Lower lobe of right lung (tissue), 2 donors: ENCODE results near the gene ZNF496. TPM values are rescaled to one million over a fixed set of nuclear protein-coding genes. Genes with fewer than 3 reads are reported as not detected.
"Not testable (repeated sequence)": the region's sequence is repeated elsewhere in the genome, so short reads cannot be mapped to it uniquely, and the experiment has no call there.

ENCODE experiments used
- ATAC-seq, 2 donors: fragments of 200-7000 bp; cut with Tn5 transposase; one replicate each; pipeline ENCODE4 v1.9.1; 2020 to 2022; ENCODE audit warnings: mild to moderate bottlenecking in 2 of 2, moderate library complexity in 2 of 2
- DNase-seq: peaks from one replicate; pipeline ENCODE4 v3.0.0-alpha.2; 2020
- H3K27ac ChIP-seq: fragments of 200-600 bp; one replicate; pipeline ENCODE4 v1.8.0; 2022
- H3K27me3 ChIP-seq: fragments of 200-600 bp; one replicate; pipeline ENCODE4 v1.8.0; 2022; ENCODE audit warnings: low read depth
- H3K36me3 ChIP-seq: fragments of 200-600 bp; one replicate; pipeline ENCODE4 v1.8.0; 2022; ENCODE audit warnings: mild to moderate bottlenecking
- H3K4me1 ChIP-seq: fragments of 200-600 bp; one replicate; pipeline ENCODE4 v1.8.0; 2022
- H3K4me3 ChIP-seq: fragments of 200-600 bp; one replicate; pipeline ENCODE4 v1.8.0; 2022; ENCODE audit warnings: mild to moderate bottlenecking
- H3K9me3 ChIP-seq: fragments of 200-600 bp; one replicate; pipeline ENCODE4 v1.8.0; 2022
- intact Hi-C: fragments of 100-400 bp; cut with DNase I; formaldehyde crosslinking; loops from one replicate; pipeline ENCODE4 v1.11.0; 2022
- total RNA-seq: library from RNA; stranded (reverse); fragmentation: NEBNext Ultra II Directional; extraction: Animal tissue kit (Norgen Biotek cat#: 25700); gene quantifications from one replicate; pipeline ENCODE4 v1.2.1, GENCODE V29; 2021
- TF ChIP-seq, protein P1 (sequence below): fragments of 200-600 bp; IDR thresholded peaks from one replicate; pipeline ENCODE4 v1.8.0; 2022; ENCODE audit warnings: antibody characterized with exemption, mild to moderate bottlenecking
- donor health status: DM: no; HTN: yes; CAD: no; lungs with severe emphysema.

ZNF496 gene
- total RNA-seq, 1 donor from 2014 or later, result 16.9 TPM

DNA sequence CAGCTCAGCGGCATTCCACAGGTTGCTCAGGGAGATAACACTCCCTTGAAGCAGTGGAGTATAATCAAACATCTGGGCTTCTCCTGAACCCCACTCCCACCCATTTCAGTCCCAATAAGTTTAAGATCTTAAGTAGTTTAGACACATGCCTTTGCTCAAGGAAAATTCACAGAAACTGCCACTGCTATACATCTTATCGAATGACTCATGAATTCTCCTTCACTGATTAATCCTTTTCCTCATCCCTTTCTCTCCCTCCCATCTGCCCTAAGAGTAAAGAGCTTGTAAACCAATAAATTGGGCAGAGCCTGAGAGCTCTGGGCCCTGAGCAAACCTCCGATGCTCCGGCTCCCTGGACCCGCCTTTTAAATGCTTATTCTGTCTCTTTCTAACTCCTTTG is 65.6 kb downstream of the ZNF496 start:
- TF ChIP-seq, protein P1, sequence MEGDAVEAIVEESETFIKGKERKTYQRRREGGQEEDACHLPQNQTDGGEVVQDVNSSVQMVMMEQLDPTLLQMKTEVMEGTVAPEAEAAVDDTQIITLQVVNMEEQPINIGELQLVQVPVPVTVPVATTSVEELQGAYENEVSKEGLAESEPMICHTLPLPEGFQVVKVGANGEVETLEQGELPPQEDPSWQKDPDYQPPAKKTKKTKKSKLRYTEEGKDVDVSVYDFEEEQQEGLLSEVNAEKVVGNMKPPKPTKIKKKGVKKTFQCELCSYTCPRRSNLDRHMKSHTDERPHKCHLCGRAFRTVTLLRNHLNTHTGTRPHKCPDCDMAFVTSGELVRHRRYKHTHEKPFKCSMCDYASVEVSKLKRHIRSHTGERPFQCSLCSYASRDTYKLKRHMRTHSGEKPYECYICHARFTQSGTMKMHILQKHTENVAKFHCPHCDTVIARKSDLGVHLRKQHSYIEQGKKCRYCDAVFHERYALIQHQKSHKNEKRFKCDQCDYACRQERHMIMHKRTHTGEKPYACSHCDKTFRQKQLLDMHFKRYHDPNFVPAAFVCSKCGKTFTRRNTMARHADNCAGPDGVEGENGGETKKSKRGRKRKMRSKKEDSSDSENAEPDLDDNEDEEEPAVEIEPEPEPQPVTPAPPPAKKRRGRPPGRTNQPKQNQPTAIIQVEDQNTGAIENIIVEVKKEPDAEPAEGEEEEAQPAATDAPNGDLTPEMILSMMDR, result no peak
- intact Hi-C loops, result no loop called here
- H3K4me3 ChIP-seq, result no peak overlapping the region
- H3K4me1 ChIP-seq, result no peaks in the 10 kb centered on the region
- DNase-seq (no peak), ATAC-seq (no peak)
- H3K36me3 ChIP-seq, result no peaks in the 10 kb centered on the region
- no peak overlapping the region for H3K27ac ChIP-seq
- peaks cover 9% of the 10 kb centered on the region for H3K9me3 ChIP-seq
- H3K27me3 ChIP-seq, result no peaks in the 10 kb centered on the region

DNA sequence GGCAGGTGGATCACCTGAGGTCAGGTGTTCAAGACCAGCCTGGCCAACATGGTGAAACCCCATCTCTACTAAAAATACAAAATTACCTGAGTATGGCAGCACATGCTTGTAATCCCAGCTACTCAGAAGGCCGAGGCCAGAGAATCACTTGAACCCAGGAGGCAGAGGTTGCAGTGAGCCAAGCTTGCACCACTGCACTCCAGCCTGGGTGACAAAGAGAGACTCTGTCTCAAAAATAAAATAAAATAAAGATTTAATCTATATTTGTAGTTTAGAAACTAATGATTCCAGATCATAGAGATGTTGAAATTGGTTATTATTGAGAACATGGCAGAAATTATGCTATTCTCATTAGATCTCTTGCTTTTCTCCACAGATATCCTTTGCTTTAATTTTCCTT is 75.9 kb downstream of the ZNF496 start, which contains the start of gene VN1R5:
TSS of gene VN1R5 (plus strand) at position 301 of the 400 bp plus-strand sequence.
- ATAC-seq, intact Hi-C loops, DNase-seq, H3K27me3 ChIP-seq, H3K4me1 ChIP-seq, H3K9me3 ChIP-seq, H3K27ac ChIP-seq, H3K4me3 ChIP-seq, H3K36me3 ChIP-seq: not testable (repeated sequence)

DNA sequence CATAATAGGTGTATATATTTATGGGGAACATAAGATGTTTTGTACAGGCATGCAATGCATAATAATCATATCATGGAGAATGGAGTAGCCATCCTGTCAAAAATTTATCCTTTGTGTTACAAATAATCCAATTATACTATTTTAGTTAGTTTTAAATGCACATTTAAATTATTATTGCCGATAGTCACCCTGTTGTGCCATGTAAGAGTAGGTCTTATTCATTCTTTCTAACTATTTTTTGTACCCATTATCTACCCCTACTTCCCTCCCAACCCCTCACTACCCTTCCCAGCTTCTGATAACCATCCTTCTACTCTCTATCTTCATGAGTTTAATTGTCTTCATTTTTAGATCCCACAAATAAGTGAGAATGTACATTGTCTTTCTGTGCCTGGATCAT is 84.1 kb downstream of the ZNF496 start:
- Histone ChIP-seq H3K9me3 (peaks cover 15% of the 10 kb centered on the region), H3K27me3 (no peaks in the 10 kb centered on the region), H3K27ac (no peak overlapping the region), H3K36me3 (no peaks in the 10 kb centered on the region), H3K4me1 (no peaks in the 10 kb centered on the region), H3K4me3 (no peak overlapping the region)
- TF ChIP-seq, protein P1, result no peak
- no peak for DNase-seq
- intact Hi-C loops, result no loop called here
- no peak for ATAC-seq

Other genes starting within 250 kb of the ZNF496 start
- gene ZNF669, start 227.5 kb downstream of the ZNF496 start, total RNA-seq, result 9.0 TPM
- 29.1 TPM for gene ZNF124, start 159.8 kb downstream of the ZNF496 start, total RNA-seq
- gene VN1R5, start 75.8 kb downstream of the ZNF496 start, total RNA-seq, result not detected
- gene NLRP3, start 84.3 kb upstream of the ZNF496 start, total RNA-seq, result 3.5 TPM
- gene OR2B11, start 126.2 kb upstream of the ZNF496 start, total RNA-seq, result not detected
- 0.06 TPM for gene OR2C3, start 204.6 kb upstream of the ZNF496 start, total RNA-seq
- gene GCSAML, start 217.3 kb upstream of the ZNF496 start, total RNA-seq, result 2.2 TPM